ENCODE data around the gene OR6C75.
"Not testable (repeated sequence)": the region's sequence is repeated elsewhere in the genome, so short reads cannot be mapped to it uniquely, and the experiment has no call there.

Gene OR6C75

DNA sequence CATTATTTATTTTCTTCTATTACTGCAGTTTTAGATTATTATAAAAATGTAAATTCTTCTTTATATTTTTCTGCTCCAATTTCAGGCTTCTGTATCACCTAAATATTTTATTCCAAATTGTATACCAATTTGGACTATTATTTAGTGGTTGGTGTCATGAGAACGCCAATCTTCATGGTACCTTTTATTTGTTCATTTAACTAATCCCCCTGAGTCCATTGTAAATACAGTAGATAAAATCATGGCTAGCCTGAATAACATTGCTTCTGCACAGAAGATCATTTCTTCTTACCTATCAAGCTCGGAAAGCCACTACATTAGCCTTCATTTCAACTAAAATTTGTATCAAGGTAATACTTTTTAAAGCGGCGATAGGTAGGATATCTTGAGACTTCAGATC, at the start of gene OR6C75:
OR6C75 (plus strand) TSS at position 301 of the 400 bp plus-strand sequence. CDS start 2,136 bp downstream, outside the sequence.
- no peak for TF ChIP-seq EZH2phosphoT487 (conservative IDR thresholded peaks at IDR 0.05; ENCODE audit: low read length)
- TF ChIP-seq, protein P1, sequence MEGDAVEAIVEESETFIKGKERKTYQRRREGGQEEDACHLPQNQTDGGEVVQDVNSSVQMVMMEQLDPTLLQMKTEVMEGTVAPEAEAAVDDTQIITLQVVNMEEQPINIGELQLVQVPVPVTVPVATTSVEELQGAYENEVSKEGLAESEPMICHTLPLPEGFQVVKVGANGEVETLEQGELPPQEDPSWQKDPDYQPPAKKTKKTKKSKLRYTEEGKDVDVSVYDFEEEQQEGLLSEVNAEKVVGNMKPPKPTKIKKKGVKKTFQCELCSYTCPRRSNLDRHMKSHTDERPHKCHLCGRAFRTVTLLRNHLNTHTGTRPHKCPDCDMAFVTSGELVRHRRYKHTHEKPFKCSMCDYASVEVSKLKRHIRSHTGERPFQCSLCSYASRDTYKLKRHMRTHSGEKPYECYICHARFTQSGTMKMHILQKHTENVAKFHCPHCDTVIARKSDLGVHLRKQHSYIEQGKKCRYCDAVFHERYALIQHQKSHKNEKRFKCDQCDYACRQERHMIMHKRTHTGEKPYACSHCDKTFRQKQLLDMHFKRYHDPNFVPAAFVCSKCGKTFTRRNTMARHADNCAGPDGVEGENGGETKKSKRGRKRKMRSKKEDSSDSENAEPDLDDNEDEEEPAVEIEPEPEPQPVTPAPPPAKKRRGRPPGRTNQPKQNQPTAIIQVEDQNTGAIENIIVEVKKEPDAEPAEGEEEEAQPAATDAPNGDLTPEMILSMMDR (IDR thresholded peaks at IDR 0.05; ENCODE audit: insufficient read depth, low read length, poor library complexity, severe bottlenecking) = no peak
- no peak within 1 kb of the TSS for H3K4me2 ChIP-seq (ENCODE audit: low read depth, low read length, poor library complexity, severe bottlenecking)
- no peaks in the 10 kb centered on the region for H3K27me3 ChIP-seq (ENCODE audit: low read length)
- H3F3A ChIP-seq (ENCODE audit: insufficient read depth) = no peaks in the 10 kb centered on the region
- no peaks in the 10 kb centered on the region for H3K79me2 ChIP-seq (ENCODE audit: insufficient read depth, low read length)
- H4K20me1 ChIP-seq (ENCODE audit: low read depth, low read length) = no peaks in the 10 kb centered on the region
- H3K36me3 ChIP-seq (ENCODE audit: low read length) = no peaks in the 10 kb centered on the region
- no peaks in the 10 kb centered on the region for H3K9me2 ChIP-seq (replicated peaks; ENCODE audit: insufficient read depth, low read length)
- no peaks in the 10 kb centered on the region for H3K9me3 ChIP-seq (ENCODE audit: insufficient read depth, low read length)
- no peak within 1 kb of the TSS for H3K27ac ChIP-seq (ENCODE audit: low read depth, low read length)
- no peak within 1 kb of the TSS for H2AFZ ChIP-seq (ENCODE audit: low read depth, low read length, severe bottlenecking)
- no peak within 1 kb of the TSS for H3K4me3 ChIP-seq (ENCODE audit: insufficient read depth, low read length, poor library complexity, severe bottlenecking)
- no peak within 1 kb of the TSS for H3K9ac ChIP-seq (ENCODE audit: low read length)

DNA sequence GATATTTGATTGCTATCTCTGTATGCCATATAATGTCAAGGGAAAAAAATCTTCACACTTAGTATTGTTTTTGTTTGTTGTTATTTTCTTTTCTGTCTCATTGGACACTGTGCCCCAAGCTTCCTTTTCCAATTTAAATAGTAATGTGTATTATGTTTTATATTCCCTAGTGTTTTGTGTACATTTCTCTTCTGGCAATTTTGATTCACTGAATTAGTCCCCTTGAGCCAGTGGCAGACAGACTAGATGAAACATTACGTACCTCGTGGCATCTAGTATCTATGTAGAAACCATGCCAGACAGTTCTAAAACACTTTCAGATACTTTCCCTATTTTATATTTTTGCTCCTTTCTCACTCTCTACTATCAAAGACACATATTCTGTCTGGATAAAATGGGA, 48.7 kb upstream of the OR6C75 start, which contains the start of gene OR6C1:
OR6C1 (plus strand) TSS at position 301 of the 400 bp plus-strand sequence. CDS start 6,257 bp downstream, outside the sequence.
- Histone ChIP-seq H3F3A (ENCODE audit: insufficient read depth) (no peaks in the 10 kb centered on the region), H3K9ac (ENCODE audit: low read length) (no peak within 1 kb of the TSS), H3K27ac (ENCODE audit: low read depth, low read length) (no peak within 1 kb of the TSS), H3K9me3 (ENCODE audit: insufficient read depth, low read length) (no peaks in the 10 kb centered on the region), H3K4me3 (ENCODE audit: insufficient read depth, low read length, poor library complexity, severe bottlenecking) (no peak within 1 kb of the TSS), H2AFZ (ENCODE audit: low read depth, low read length, severe bottlenecking) (no peak within 1 kb of the TSS), H3K79me2 (ENCODE audit: insufficient read depth, low read length) (no peaks in the 10 kb centered on the region), H4K20me1 (ENCODE audit: low read depth, low read length) (no peaks in the 10 kb centered on the region), H3K36me3 (ENCODE audit: low read length) (no peaks in the 10 kb centered on the region), H3K9me2 (replicated peaks; ENCODE audit: insufficient read depth, low read length) (no peaks in the 10 kb centered on the region), H3K4me2 (ENCODE audit: low read depth, low read length, poor library complexity, severe bottlenecking) (no peak within 1 kb of the TSS), H3K27me3 (ENCODE audit: low read length) (no peaks in the 10 kb centered on the region)
- no peak for TF ChIP-seq EZH2phosphoT487 (conservative IDR thresholded peaks at IDR 0.05; ENCODE audit: low read length)
- TF ChIP-seq, protein P1 (IDR thresholded peaks at IDR 0.05; ENCODE audit: insufficient read depth, low read length, poor library complexity, severe bottlenecking) = no peak

DNA sequence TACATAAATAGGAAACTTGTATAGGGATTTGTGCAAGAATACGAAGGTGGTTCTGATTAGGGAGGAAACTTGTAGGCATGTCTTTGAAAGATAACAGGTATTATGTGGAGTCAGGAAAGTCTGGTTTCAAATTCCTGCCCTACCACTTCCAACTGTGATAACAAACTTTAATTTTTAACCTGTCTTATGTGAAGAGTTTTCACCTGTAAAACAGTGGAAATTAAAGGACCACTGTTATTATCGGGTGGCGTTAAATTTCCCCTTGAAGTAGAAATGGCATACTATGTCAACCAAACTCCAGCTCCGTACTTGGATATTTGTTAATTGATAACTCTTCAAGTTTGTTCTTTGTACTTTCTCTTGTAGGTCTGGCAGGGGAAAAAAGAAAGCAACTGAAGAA, 42.6 kb upstream of the OR6C75 start:
- no peak overlapping the region for H2AFZ ChIP-seq (ENCODE audit: low read depth, low read length, severe bottlenecking)
- TF ChIP-seq EZH2phosphoT487 (conservative IDR thresholded peaks at IDR 0.05; ENCODE audit: low read length) = no peak
- TF ChIP-seq, protein P1 (IDR thresholded peaks at IDR 0.05; ENCODE audit: insufficient read depth, low read length, poor library complexity, severe bottlenecking) = no peak
- no peaks in the 10 kb centered on the region for H3K36me3 ChIP-seq (ENCODE audit: low read length)
- H4K20me1 ChIP-seq (ENCODE audit: low read depth, low read length) = no peaks in the 10 kb centered on the region
- H3K79me2 ChIP-seq (ENCODE audit: insufficient read depth, low read length) = no peaks in the 10 kb centered on the region
- H3K27me3 ChIP-seq (ENCODE audit: low read length) = no peaks in the 10 kb centered on the region
- no peaks in the 10 kb centered on the region for H3K9me2 ChIP-seq (replicated peaks; ENCODE audit: insufficient read depth, low read length)
- no peaks in the 10 kb centered on the region for H3K9me3 ChIP-seq (ENCODE audit: insufficient read depth, low read length)
- H3F3A ChIP-seq (ENCODE audit: insufficient read depth) = no peaks in the 10 kb centered on the region
- no peak overlapping the region for H3K4me3 ChIP-seq (ENCODE audit: insufficient read depth, low read length, poor library complexity, severe bottlenecking)
- H3K9ac ChIP-seq (ENCODE audit: low read length) = no peak overlapping the region
- no peak overlapping the region for H3K4me2 ChIP-seq (ENCODE audit: low read depth, low read length, poor library complexity, severe bottlenecking)
- no peak overlapping the region for H3K27ac ChIP-seq (ENCODE audit: low read depth, low read length)

DNA sequence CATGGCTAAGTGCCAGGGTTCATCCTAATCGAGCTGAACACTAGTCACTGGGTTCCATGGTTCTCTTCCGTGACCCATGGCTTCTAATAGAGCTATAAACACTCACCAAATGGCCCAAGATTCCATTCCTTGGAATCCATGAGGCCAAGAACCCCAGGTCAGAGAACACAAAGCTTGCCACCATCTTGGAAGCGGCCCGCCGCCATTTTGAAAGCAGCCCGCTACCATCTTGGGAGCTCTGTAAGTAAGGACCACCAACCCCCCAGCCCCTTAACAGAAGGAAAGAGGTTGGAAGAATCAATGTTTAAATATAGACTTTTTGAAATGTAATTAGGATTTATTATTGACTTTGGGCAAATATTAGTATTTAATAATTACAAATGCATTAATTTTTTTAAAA, 37.0 kb upstream of the OR6C75 start:
- H3K27me3 ChIP-seq (ENCODE audit: low read length); H4K20me1 ChIP-seq (ENCODE audit: low read depth, low read length): not testable (repeated sequence)

More for the DNA sequence above, 37.0 kb upstream of the OR6C75 start:
- H3K9ac ChIP-seq (ENCODE audit: low read length); H3F3A ChIP-seq (ENCODE audit: insufficient read depth); H3K27ac ChIP-seq (ENCODE audit: low read depth, low read length); H3K9me2 ChIP-seq (replicated peaks; ENCODE audit: insufficient read depth, low read length); H3K4me2 ChIP-seq (ENCODE audit: low read depth, low read length, poor library complexity, severe bottlenecking); H3K36me3 ChIP-seq (ENCODE audit: low read length); H2AFZ ChIP-seq (ENCODE audit: low read depth, low read length, severe bottlenecking); H3K79me2 ChIP-seq (ENCODE audit: insufficient read depth, low read length); H3K9me3 ChIP-seq (ENCODE audit: insufficient read depth, low read length); H3K4me3 ChIP-seq (ENCODE audit: insufficient read depth, low read length, poor library complexity, severe bottlenecking): not testable (repeated sequence)

Data from SU-DHL-6 (cell line).